SK-N-MC (cell line): Measurements from ENCODE around the gene GPER1.

Experiments used
- EZH2 ChIP-seq: fragments of 200-600 bp; sonication (generic); IDR thresholded peaks from one replicate; pipeline ENCODE4 v1.6.1; 2017; ENCODE audit warnings: antibody characterized with exemption
- FOXP2 ChIP-seq: optimal IDR thresholded peaks from 2 replicates; pipeline ENCODE3; 2011; ENCODE audit warnings: mild to moderate bottlenecking, moderate library complexity; ENCODE audit not compliant: insufficient read depth; ENCODE audit errors: extremely low read length, control extremely low read depth
- POLR2AphosphoS5 ChIP-seq: IDR thresholded peaks from 2 replicates; pipeline ENCODE4 v1.6.1; 2012; ENCODE audit warnings: mild to moderate bottlenecking, low read depth, low read length, borderline replicate concordance

- TF ChIP-seq EZH2 (no peak), POLR2AphosphoS5 (no peak), FOXP2 (no peak)
Observed at GRCh38 chr7:1099637-1100036, 11.7 kb downstream of the GPER1 start.
